H1 (cell line): ENCODE results near the gene OR5AU1. TPM values are rescaled to one million over a fixed set of nuclear protein-coding genes. Genes with fewer than 3 reads are reported as not detected.

Experiments used
- CTCF ChIA-PET: fragments of 300-600 bp; sonication (Branson Sonifier 250); formaldehyde crosslinking; loops from one replicate; lab custom pipeline; 2021; ENCODE audit not compliant: partially characterized antibody; lab: Charles Lee
- POLR2A ChIA-PET: fragments of 300-600 bp; sonication (Branson Sonifier 250); formaldehyde crosslinking; loops from one replicate; lab custom pipeline; 2021; ENCODE audit warnings: inconsistent platforms; ENCODE audit not compliant: partially characterized antibody; lab: Charles Lee
- DNase-seq, 2 experiments: peaks; one replicate each; pipeline versions ENCODE4 v3.0.0 to v3.0.0-alpha.2; 2010 to 2022; ENCODE audit warnings: low spot score in 2 of 2, low read depth in 1 of 2, mixed read lengths in 1 of 2
- FAIRE-seq: peaks from 2 replicates; lab custom pipeline; 2011; peaks lifted over from hg19 to GRCh38; lab: Jason Lieb, UNC
- H2AFZ ChIP-seq: 2 replicates; pipeline ENCODE4 v1.8.1; 2012; ENCODE audit warnings: low read length, inconsistent platforms
- H2AK5ac ChIP-seq: 2 replicates; pipeline ENCODE4 v1.6.1; 2013; ENCODE audit warnings: low read depth, low read length
- H2BK120ac ChIP-seq: replicated peaks from 2 replicates; pipeline ENCODE3; 2013; ENCODE audit warnings: low read depth, low read length, inconsistent platforms
- H2BK12ac ChIP-seq: 2 replicates; pipeline ENCODE4 v1.6.1; 2013; ENCODE audit warnings: low read depth, low read length
- H2BK15ac ChIP-seq: 2 replicates; pipeline ENCODE4 v1.6.1; 2013; ENCODE audit warnings: low read length
- H2BK20ac ChIP-seq: 2 replicates; pipeline ENCODE4 v1.6.1; 2013; ENCODE audit warnings: low read length
- H2BK5ac ChIP-seq: 2 replicates; pipeline ENCODE4 v1.6.1; 2013; ENCODE audit warnings: low read depth, low read length
- H3K14ac ChIP-seq: 2 replicates; pipeline ENCODE4 v1.6.1; 2013; ENCODE audit warnings: inconsistent platforms; ENCODE audit not compliant: insufficient read length
- H3K18ac ChIP-seq: 2 replicates; pipeline ENCODE4 v1.6.1; 2013; ENCODE audit warnings: low read length; ENCODE audit errors: extremely low read depth
- H3K23ac ChIP-seq: 2 replicates; pipeline ENCODE4 v1.6.1; 2013; ENCODE audit warnings: inconsistent platforms; ENCODE audit not compliant: insufficient read length
- H3K23me2 ChIP-seq: 2 replicates; pipeline ENCODE4 v1.6.1; 2013; ENCODE audit warnings: low read depth, low read length
- H3K27ac ChIP-seq: 2 replicates; pipeline ENCODE4 v1.6.1; 2011; ENCODE audit warnings: low read depth, low read length, inconsistent platforms
- H3K27me3 ChIP-seq, 4 experiments: replicated peaks in 1 of 4; 1 replicate in 1 of 4; 2 replicates in 3 of 4; pipeline versions ENCODE4 v1.6.1 to v1.8.1; 2011 to 2013; ENCODE audit warnings: low read length in 3 of 4, mild to moderate bottlenecking in 3 of 4, inconsistent platforms in 2 of 4, mixed read lengths in 2 of 4, moderate library complexity in 1 of 4; ENCODE audit not compliant: control insufficient read depth in 3 of 4, insufficient read depth in 3 of 4; ENCODE audit errors: extremely low read depth in 1 of 4
- H3K36me3 ChIP-seq, 4 experiments: 2 replicates each; pipeline versions ENCODE4 v1.6.1 to v1.8.1; 2011 to 2013; ENCODE audit warnings: mild to moderate bottlenecking in 4 of 4, low read length in 3 of 4, moderate library complexity in 2 of 4, control low read depth in 1 of 4, inconsistent platforms in 1 of 4; ENCODE audit not compliant: insufficient read depth in 4 of 4, control insufficient read depth in 2 of 4
- H3K4ac ChIP-seq: replicated peaks from 2 replicates; pipeline ENCODE3; 2013; ENCODE audit warnings: low read length, low read depth, mixed read lengths, inconsistent platforms; ENCODE audit not compliant: insufficient read length
- H3K4me1 ChIP-seq, 4 experiments: replicated peaks in 1 of 4; 1 replicate in 1 of 4; 2 replicates in 3 of 4; pipeline versions ENCODE4 v1.6.1 to v1.8.1; 2011 to 2013; ENCODE audit warnings: low read length in 3 of 4, inconsistent platforms in 2 of 4, mixed read lengths in 1 of 4; ENCODE audit not compliant: insufficient read depth in 4 of 4, control insufficient read depth in 3 of 4
- H3K4me2 ChIP-seq, 2 experiments: 2 replicates each; pipeline versions ENCODE4 v1.6.1 to v1.8.1; 2011 to 2013; ENCODE audit warnings: low read depth in 2 of 2, low read length in 2 of 2, control low read depth in 1 of 2, inconsistent platforms in 1 of 2, mild to moderate bottlenecking in 1 of 2; ENCODE audit not compliant: insufficient read depth in 1 of 2
- H3K4me3 ChIP-seq, 4 experiments: fragments of 200-600, 300-600 bp in 1 of 4; sonication (generic), shearing (Covaris generic), sonication (Bioruptor Twin) in 1 of 4; 2 replicates each; pipeline versions ENCODE4 v1.5.1 to v1.8.1; 2011 to 2016; ENCODE audit warnings: low read length in 4 of 4, low read depth in 3 of 4, control low read depth in 2 of 4, inconsistent platforms in 2 of 4, mild to moderate bottlenecking in 2 of 4, mixed read lengths in 1 of 4, moderate library complexity in 1 of 4; ENCODE audit not compliant: insufficient read depth in 2 of 4; ENCODE audit errors: extremely low read depth in 1 of 4
- H3K56ac ChIP-seq: replicated peaks from 2 replicates; pipeline ENCODE3; 2013; ENCODE audit warnings: low read depth, mild to moderate bottlenecking, mixed read lengths, low read length, inconsistent platforms; ENCODE audit not compliant: insufficient read length
- H3K79me1 ChIP-seq: 2 replicates; pipeline ENCODE4 v1.6.1; 2013; ENCODE audit warnings: low read depth, low read length, control low read depth
- H3K79me2 ChIP-seq, 2 experiments: 2 replicates each; pipeline versions ENCODE4 v1.6.1 to v1.8.1; 2012 to 2013; ENCODE audit warnings: low read length in 2 of 2, mild to moderate bottlenecking in 2 of 2, inconsistent platforms in 1 of 2; ENCODE audit not compliant: insufficient read depth in 2 of 2, control insufficient read depth in 1 of 2
- H3K9ac ChIP-seq, 4 experiments: replicated peaks in 1 of 4; 1 replicate in 1 of 4; 2 replicates in 3 of 4; pipeline versions ENCODE4 v1.6.1 to v1.8.1; 2011 to 2013; ENCODE audit warnings: low read depth in 3 of 4, low read length in 3 of 4, control low read depth in 2 of 4, mild to moderate bottlenecking in 2 of 4, moderate library complexity in 2 of 4, inconsistent platforms in 1 of 4; ENCODE audit errors: extremely low read depth in 1 of 4
- H3K9me3 ChIP-seq, 2 experiments: 2 replicates each; pipeline versions ENCODE4 v1.6.1 to v1.8.1; 2012 to 2013; ENCODE audit warnings: mild to moderate bottlenecking in 2 of 2, moderate library complexity in 2 of 2, control low read depth in 1 of 2, inconsistent platforms in 1 of 2, low read depth in 1 of 2, low read length in 1 of 2, mixed read lengths in 1 of 2; ENCODE audit not compliant: insufficient read depth in 2 of 2
- H4K20me1 ChIP-seq, 2 experiments: replicated peaks in 1 of 2; 2 replicates each; pipeline versions ENCODE3 to v1.8.1; 2011 to 2013; ENCODE audit warnings: inconsistent platforms in 2 of 2, low read length in 2 of 2, mild to moderate bottlenecking in 1 of 2; ENCODE audit not compliant: insufficient read depth in 2 of 2, control insufficient read depth in 1 of 2
- H4K5ac ChIP-seq: 2 replicates; pipeline ENCODE4 v1.6.1; 2013; ENCODE audit warnings: low read length, low read depth, mixed read lengths, inconsistent platforms; ENCODE audit not compliant: insufficient read length
- H4K8ac ChIP-seq: 2 replicates; pipeline ENCODE4 v1.8.0; 2013; ENCODE audit warnings: mild to moderate bottlenecking, moderate library complexity, low read length, inconsistent platforms; ENCODE audit not compliant: insufficient read depth; ENCODE audit errors: extremely low read depth
- H4K91ac ChIP-seq: replicated peaks from 2 replicates; pipeline ENCODE3; 2013; ENCODE audit warnings: low read length, mixed read lengths, inconsistent platforms; ENCODE audit not compliant: insufficient read length
- CTCF ChIP-seq, 3 experiments: IDR thresholded peaks; 1 replicate in 2 of 3; 2 replicates in 1 of 3; pipeline versions ENCODE4 v1.5.1 to v1.6.1; 2011; ENCODE audit warnings: low read length in 3 of 3, mild to moderate bottlenecking in 3 of 3, inconsistent platforms in 2 of 3, low read depth in 1 of 3, moderate library complexity in 1 of 3; ENCODE audit not compliant: insufficient read depth in 1 of 3; ENCODE audit errors: control extremely low read depth in 1 of 3
- RAD21 ChIP-seq, 2 experiments: IDR thresholded peaks in 1 of 2; conservative IDR thresholded peaks in 1 of 2; 2 replicates each; pipeline ENCODE4 v1.6.1; 2011; ENCODE audit warnings: low read depth in 2 of 2, low read length in 2 of 2, improper control_type of control experiment in 1 of 2, inconsistent platforms in 1 of 2, mild to moderate bottlenecking in 1 of 2, moderate library complexity in 1 of 2
- SP2 ChIP-seq: IDR thresholded peaks from 2 replicates; pipeline ENCODE4 v1.6.1; 2012; ENCODE audit warnings: mild to moderate bottlenecking, low read length, inconsistent platforms
- WGBS, 2 experiments: shearing (Covaris generic) in 1 of 2; methylation state at CpG; one replicate each; pipeline versions ENCODE4 v1.1.6 to v1.1.7; 2013 to 2015; ENCODE audit warnings: low lambda C conversion rate in 2 of 2, mixed read lengths in 2 of 2, inconsistent platforms in 1 of 2, low coverage in 1 of 2, missing lambda C conversion rate in 1 of 2; ENCODE audit not compliant: insufficient replicate concordance in 2 of 2, insufficient coverage in 1 of 2, insufficient read length in 1 of 2; ENCODE audit errors: extremely low coverage in 1 of 2, missing lambda C conversion rate in 1 of 2; 5-methylcytosine and 5-hydroxymethylcytosine counted together
- polyA plus RNA-seq, 7 experiments: library from polyadenylated mRNA; depleted of rRNA in 3 of 7; stranded (reverse) in 5 of 7; unstranded in 2 of 7; fragments of >200 nt in 5 of 7; fragments of 200-250 nt in 2 of 7; gene quantifications; 1 replicate in 5 of 7; 2 replicates in 1 of 7; 4 replicates in 1 of 7; pipeline versions ENCODE4 v1.2.1 to v1.2.3, GENCODE V29; 2011 to 2013; ENCODE audit warnings: missing spikeins in 2 of 7, mixed read lengths in 2 of 7
- total RNA-seq: library from RNA; stranded (reverse); fragmentation: NEBNext Ultra II Directional; extraction: Animal tissue kit (Norgen Biotek cat#: 25700); gene quantifications from 2 replicates; pipeline ENCODE4 v1.2.1, GENCODE V29; 2021

The OR5AU1 gene
- total and polyA plus RNA-seq, 2 of the 8 experiments (the other 6 are each of a cell fraction or from before 2014, with no cell fraction given), result not detected

- TF ChIP-seq RAD21 (IDR thresholded peaks at IDR 0.05 in 1 of 2, conservative IDR thresholded peaks at IDR 0.05 in 1 of 2; ENCODE audit: low read depth in 2 of 2, low read length in 2 of 2) (peak in 1 of 2 experiments; percentile 26; a peak in 2 of 4 replicates), CTCF (IDR thresholded peaks at IDR 0.05; ENCODE audit: control extremely low read depth in 1 of 3, insufficient read depth in 1 of 3, low read depth in 1 of 3, low read length in 3 of 3) (peak in 2 of 3 experiments; percentile 19 to 55; a peak in 2 of 4 replicates), SP2 (no peak)
- WGBS, 2 experiments, result 16% methylated on average over 1 of the region's 1 CpG; no CpG with 5 or more reads in 1 of the 2 experiments
- no peaks in the 10 kb centered on the region for H3K9me3 ChIP-seq
- no peak overlapping the region for H3K9ac ChIP-seq
- CTCF ChIA-PET, result interaction anchor here (0.9 to 4.0 kb wide), 21 partner anchors 8 to 204 kb away, joined by 3 to 28 read pairs (median 5); partner anchors contain the start of genes OR5AU1 and TMEM253
- no peak overlapping the region for H2AK5ac ChIP-seq
- H4K5ac ChIP-seq, result no peak overlapping the region
- no peak overlapping the region for H3K18ac ChIP-seq
- H2BK5ac ChIP-seq, result no peak overlapping the region
- no peak overlapping the region for H3K23ac ChIP-seq
- no peak overlapping the region for H4K8ac ChIP-seq
- no peak overlapping the region for H3K56ac ChIP-seq
- no peak for DNase-seq
- no peak overlapping the region for H3K14ac ChIP-seq
- H4K20me1 ChIP-seq, result no peaks in the 10 kb centered on the region
- no peak overlapping the region for H2BK20ac ChIP-seq
- H2BK12ac ChIP-seq, result no peak overlapping the region
- no peak overlapping the region for H3K4ac ChIP-seq
- no peak overlapping the region for H3K4me3 ChIP-seq
- no peaks in the 10 kb centered on the region for H3K79me1 ChIP-seq
- H3K4me1 ChIP-seq, result peaks cover 0 to 3% (median 0%) of the 10 kb centered on the region in 4 experiments; a peak in 5 of 7 replicates
- H2AFZ ChIP-seq, result peak overlapping the region; percentile 78; the same call in 1 of the 2 replicates
- H2BK120ac ChIP-seq, result no peak overlapping the region
- H2BK15ac ChIP-seq, result no peak overlapping the region
- H3K27me3 ChIP-seq, result peaks cover 0 to 1% (median 0%) of the 10 kb centered on the region in 4 experiments; a peak in 1 of 7 replicates
- H3K4me2 ChIP-seq, result no peak overlapping the region
- H3K27ac ChIP-seq, result no peak overlapping the region
- no peaks in the 10 kb centered on the region for H3K79me2 ChIP-seq
- peak; percentile 39 for FAIRE-seq
- POLR2A ChIA-PET, result interaction anchor here (1.5 kb wide), 1 partner anchor 129 kb away, joined by 3 read pairs; no protein-coding TSS in a partner anchor
- no peaks in the 10 kb centered on the region for H3K23me2 ChIP-seq
- no peak overlapping the region for H4K91ac ChIP-seq
- H3K36me3 ChIP-seq, result no peaks in the 10 kb centered on the region
Measured at GRCh38 chr14:21136024-21136423, 19.8 kb downstream of the OR5AU1 start.
